B cell (primary cell): ENCODE data around the gene SEH1L.

ENCODE experiments used
- EZH2 ChIP-seq: IDR thresholded peaks from 2 replicates; pipeline ENCODE4 v1.6.1; 2012; ENCODE audit warnings: borderline replicate concordance, low read depth, mild to moderate bottlenecking, moderate library complexity, low read length; ENCODE audit not compliant: insufficient read depth, poor library complexity, severe bottlenecking
- TF ChIP-seq, protein P1 (sequence below): fragments of 200-600 bp; IDR thresholded peaks from one replicate; pipeline ENCODE4 v1.8.0; 2022; ENCODE audit warnings: antibody characterized with exemption, mild to moderate bottlenecking

DNA sequence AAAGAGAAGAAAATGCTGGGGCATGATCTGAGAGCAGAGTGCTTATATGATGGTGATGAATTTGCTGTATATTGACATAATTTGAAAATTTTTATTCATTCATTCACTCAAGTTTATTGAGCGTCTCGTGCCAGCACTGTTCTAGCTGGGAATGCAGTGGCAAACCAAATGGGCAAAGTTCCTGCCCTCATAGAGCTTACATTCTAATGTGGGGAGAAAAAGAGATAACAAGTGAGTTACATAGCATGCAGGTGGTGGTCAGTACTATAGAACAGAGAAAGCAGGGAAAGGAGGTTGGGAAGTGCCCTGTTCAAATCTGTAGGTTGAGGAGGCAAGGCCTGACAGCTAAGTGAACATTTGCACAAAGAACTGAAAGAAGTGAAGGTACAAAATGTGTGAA lies 47.6 kb downstream of the SEH1L start:
- TF ChIP-seq, protein P1, sequence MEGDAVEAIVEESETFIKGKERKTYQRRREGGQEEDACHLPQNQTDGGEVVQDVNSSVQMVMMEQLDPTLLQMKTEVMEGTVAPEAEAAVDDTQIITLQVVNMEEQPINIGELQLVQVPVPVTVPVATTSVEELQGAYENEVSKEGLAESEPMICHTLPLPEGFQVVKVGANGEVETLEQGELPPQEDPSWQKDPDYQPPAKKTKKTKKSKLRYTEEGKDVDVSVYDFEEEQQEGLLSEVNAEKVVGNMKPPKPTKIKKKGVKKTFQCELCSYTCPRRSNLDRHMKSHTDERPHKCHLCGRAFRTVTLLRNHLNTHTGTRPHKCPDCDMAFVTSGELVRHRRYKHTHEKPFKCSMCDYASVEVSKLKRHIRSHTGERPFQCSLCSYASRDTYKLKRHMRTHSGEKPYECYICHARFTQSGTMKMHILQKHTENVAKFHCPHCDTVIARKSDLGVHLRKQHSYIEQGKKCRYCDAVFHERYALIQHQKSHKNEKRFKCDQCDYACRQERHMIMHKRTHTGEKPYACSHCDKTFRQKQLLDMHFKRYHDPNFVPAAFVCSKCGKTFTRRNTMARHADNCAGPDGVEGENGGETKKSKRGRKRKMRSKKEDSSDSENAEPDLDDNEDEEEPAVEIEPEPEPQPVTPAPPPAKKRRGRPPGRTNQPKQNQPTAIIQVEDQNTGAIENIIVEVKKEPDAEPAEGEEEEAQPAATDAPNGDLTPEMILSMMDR, result no peak
- no peak for TF ChIP-seq EZH2
